GM18526 (cell line): Measurements from ENCODE around the gene RMDN3.

ENCODE experiments used
- POLR2A ChIP-seq: IDR thresholded peaks from 3 replicates; pipeline ENCODE4 v1.6.1; 2011; ENCODE audit not compliant: insufficient read length; ENCODE audit errors: extremely low read depth

RMDN3 gene

DNA sequence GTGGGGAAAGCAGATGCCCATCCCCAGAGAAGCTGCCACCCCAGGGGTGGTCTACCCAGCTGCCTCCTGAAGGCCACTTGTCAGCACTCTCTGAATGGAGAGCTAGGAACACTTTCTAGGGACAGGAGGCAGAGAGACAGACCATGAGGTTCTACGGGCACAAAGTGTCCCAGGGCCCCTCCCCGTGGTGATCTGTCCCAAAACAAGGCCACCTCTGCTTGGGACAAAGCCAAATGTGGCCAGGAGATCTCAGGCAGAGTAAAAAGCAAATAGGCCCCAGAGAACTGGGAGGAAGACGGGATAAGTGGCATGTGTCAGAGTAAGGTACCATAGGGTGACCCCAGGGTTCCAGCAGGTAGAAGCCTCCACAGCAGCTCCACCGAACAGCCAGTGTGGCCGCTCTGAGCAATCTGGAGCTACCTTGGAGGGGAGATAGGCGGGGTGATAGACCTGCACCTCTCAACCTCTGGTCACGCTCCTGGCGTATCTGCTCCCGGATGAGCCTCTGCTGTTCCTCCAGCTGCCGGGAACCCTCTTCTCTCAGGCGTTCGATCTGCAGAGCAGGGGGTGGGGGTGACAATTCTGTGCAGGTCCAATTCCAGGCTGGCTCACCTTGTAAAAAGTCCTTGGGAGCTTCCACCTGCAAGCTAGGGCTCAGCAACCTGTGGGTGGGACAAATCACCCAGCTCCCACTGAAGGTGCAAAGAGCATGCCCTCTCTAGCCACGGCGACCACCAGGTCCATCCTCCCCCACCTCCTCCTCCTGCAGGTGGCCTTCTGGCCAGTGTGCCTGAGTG is 20.9 kb upstream of the RMDN3 start:
- TF ChIP-seq POLR2A: no peak

DNA sequence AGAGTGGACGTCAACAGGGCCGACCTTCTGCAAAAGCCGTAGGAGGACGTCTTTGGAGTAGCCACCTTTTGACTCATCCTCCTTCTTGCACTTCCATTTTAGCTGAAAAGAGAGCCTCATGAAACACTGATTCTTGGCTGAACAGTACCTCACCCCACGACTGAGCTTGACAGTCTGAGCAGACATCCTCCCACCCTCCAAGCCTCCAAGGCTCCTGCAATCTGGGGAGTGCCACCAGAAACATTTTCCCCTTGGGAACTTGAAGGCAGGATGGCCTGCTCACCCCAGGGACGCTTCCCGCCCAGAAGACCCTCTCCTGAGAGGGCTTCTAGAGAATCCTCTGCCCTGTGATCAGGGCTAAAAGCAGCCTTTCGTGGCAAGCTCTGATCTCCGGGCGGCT is 20.0 kb upstream of the RMDN3 start:
- TF ChIP-seq POLR2A: no peak

DNA sequence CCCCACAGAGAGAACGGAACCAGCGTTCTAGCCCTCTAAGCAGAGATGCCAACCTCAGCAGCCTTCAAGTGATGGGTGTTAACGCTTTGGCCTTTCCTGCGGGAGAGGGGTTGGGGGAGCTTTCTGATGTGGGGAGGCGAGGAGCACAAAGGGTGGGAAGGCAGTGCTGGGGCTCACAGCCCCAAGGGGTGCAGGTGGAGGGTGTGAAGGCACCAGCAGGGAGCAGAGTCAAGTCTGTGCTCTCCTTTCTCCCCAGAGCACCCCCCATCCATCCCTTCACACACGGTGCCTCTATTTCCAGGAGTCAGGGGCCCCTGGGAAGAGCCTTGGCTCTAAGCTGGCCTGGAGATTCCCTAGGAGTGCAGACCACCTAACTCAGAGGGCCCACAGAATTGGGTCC is 18.8 kb upstream of the RMDN3 start:
- TF ChIP-seq POLR2A: no peak

DNA sequence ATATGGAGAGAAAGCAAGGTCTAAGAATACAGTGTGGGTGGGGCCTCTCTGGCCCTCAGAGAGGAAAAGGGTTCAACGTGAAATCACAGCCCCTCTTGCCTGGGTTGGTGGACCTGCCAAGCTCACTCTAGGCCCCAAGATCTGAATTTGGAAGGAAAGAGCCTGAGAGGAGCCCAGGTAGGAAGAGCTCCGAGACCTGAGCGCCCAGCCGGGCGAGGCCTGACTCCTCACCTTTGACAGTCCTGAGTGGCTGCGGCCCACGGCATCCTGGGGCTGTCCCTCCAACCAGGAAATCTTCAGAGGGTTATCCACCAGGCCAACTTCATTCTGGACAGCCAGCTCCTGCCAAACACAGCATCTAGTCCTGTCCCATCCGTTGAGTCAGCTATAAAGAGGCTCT is 18.4 kb upstream of the RMDN3 start:
- TF ChIP-seq POLR2A: no peak

DNA sequence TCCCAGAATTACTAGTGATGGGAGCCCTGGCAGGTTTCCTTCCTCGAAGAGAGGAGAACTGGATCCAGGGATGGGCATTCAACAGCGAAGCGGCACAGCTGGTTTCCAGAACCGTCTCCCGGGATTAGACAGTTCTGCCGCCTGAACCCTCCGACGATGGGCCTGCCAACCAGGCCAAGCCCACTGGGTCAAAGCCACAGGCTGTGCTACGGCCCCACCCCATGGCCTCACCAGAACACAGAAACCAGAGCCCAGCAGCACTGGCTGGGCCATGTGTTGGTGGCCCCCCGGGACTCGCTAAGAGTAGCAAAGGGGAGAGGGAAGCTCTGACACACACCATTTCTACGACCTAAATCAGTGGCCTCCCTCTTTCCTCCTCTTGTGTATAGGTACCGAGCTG is 17.0 kb upstream of the RMDN3 start:
- no peak for TF ChIP-seq POLR2A

DNA sequence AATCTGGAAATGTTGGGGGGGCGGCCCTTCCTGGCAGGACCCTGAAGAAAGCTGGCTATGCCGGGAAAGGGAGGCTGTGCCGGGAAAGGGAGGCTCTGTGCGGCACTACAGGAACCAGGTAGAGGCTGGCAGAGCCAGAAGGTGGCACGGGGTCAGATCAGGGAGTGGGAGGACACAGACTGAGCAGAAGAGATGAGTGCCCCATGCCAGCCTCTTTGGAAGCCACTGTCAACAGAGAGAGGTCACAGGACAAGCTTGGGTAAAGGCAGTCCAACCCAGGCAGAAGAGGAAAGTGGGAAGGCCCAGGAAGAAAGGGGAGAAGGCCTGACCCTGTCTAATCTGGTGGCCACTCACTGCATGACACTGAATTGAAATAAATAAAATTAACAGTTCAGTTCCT is 16.2 kb upstream of the RMDN3 start:
- TF ChIP-seq POLR2A: no peak

DNA sequence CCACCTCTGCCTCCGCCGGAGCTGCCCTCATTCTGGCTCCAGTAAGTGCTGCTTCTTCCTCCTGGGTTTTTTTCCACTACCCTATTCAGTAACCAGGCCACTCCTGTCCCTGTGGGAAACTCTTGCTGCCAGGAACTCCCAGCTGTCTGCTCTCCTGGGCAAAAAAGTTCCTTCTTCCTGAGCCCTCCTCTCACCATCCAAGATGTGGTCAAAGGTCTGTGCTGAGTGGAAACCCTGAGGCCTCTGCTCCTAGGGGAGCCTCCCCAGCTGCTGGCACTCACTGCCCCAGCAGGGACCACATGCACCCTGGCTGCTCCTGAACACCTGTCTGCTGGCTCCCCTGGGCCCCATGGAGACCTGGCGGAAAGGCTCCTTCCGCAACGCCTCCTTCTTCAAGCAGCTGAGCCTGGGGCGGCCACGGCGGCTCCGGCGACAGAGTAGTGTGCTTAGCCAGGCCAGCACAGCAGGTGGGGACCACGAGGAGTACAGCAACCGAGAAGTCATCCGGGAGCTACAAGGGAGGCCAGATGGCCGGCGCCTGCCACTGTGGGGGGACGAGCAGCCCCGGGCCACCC is 15.2 kb upstream of the RMDN3 start:
- TF ChIP-seq POLR2A: no peak

DNA sequence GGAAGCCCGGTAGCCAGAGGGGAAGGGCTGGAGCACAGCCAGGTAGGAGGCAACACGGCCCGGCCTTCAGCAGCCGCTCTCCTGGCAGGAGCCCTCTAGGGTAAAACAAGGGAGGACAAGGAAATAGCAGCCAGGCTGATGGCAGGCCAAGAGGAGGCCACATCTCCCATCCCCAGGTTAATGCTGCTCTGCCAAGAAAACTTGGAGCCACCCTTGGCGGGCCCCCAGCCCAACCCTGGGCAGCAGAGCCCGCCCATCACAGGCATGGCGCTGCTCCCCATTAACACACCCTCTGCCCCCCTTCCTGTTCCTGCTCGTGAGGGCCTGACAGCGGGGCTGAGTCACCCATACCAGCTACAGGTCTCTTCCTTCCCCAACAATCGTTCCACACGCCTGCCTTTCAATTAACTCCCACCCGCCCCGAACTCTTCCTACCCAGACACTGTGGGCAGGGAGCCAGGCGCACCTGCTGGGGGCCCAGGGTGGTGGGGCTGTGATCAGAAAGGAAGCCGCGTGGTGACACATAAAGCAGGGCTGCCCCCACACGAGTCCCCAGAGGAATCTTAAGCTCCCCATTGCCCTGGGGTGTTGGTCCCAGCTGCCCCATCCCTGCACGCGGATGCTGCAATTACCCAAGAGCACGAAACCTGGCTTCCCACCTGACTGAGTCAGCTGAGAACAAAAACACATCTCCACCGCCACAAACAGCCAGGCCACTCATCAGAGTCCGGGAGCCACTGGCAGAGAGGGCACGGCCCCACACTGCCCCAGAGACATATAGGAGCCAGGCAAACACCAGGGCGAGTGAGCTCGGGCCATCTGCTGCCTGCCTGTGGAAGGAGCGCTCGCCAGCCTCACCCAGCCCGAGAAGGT is 14.5 kb upstream of the RMDN3 start, which contains the start of gene C15orf62:
Gene C15orf62 (plus strand): TSS at position 707 of the 873 bp plus-strand sequence. CDS start 516 bp downstream, outside the sequence.
- TF ChIP-seq POLR2A: peak; percentile 19

DNA sequence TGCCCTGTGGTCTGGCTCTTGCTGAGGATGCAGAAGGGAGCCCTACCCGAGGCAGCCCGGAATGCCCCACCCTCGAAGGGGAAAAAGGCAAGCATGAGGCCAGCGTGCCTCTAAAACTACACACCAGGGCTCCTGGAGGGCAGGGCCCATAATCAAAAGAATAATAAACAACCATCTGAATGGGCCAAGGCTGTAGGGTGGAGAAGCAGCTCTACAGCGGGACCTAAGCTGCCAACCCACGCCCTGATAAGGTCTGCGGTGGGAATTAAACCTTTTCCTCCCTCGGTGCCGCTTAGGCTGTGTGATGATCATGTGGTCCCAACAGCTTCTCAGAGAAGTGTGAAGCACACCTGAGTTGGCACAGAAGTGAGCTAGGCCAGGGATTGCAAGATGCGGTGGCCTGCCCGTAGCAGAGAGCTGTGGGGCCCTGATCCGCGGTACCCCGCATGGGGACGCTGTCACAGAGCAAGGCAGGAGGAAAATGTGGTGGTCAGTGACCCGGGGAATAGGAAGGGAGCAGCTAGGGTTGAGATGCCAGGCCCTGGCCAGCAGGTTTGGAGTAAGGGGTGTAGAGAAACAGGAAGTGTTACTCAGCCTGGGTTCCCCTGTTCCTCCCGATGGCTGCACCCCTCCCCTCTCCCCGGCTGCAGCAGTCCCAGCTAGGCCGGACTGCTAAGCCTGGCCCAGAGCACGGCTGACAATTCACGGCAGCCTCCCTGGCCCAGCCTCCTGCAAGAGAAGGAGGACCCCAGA is 13.6 kb upstream of the RMDN3 start:
- no peak for TF ChIP-seq POLR2A

DNA sequence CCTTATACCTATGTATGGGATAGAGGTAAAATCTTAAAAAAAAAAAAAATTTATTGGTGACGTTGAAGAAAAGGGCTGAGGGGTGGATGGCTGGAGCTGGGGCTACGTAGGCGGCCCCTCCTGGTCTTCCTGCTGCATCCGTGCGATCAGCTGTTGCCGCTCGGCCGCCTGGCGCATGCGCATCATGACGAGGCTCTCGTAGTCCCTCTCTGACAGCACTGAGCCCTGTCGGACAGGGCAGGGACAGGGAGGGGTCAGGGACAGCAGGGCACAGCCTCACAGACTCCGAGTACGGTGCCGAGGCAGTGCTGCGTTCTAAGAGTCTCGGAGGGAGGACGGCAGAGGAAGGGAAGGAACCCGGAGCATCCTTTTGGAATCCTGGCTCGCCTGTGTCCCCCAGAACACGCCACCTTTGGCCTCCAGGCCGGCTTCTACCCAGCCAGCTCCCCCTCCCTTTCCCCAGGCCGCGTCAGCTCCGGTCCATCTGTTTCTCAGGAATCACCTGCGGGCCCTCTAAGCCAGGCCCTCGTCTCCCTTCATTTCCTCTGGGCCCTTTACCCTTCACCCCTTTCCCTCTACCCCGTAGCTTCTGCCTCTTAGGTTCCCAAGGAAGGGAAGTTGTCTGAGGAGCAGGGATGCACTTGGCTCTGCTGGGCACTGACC is 12.9 kb upstream of the RMDN3 start:
- TF ChIP-seq POLR2A: no peak

DNA sequence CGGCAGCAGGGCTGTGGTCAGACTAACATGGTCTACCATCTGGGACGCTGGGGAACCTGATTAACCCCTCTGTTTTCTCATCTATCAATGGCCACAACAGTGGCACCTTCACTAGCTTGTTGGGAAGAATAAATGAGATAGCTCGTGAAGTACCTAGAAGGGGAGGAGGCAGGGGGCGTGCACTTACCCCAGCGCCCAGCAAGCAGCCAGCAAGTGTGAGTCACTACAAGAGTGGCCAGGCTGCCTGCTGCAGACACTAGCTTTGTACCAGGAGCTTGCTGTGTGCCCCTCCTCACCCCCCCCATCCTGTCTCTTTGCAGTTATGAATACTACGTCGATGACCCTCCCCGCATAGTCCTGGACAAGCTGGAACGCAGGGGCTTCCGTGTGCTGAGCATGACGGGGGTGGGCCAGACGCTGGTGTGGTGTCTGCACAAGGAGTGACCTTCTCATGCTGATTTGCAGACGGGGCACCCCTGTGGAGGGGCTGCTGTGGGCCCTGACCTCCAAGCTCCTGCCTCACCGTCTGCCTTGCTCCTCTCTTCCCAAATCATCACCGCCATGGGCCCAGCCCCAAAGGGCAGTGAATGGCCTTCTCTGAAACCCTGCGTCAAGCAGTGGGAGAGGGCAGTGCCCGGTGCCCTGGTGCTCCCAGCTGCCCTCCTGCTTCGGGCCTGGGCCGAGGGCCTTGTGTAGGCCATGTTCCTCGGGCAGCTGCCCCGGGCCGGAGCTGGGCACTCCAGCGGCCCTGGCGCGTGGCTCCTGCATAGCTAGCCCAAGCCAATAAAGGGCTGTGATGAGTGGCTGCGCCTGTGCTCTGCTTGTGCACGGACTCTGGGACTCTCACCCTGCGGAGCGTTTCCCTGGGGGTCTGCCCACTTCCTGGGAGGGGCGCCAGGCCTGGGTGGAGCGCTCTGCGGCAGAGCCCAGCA is 12.1 kb upstream of the RMDN3 start:
- no peak for TF ChIP-seq POLR2A

DNA sequence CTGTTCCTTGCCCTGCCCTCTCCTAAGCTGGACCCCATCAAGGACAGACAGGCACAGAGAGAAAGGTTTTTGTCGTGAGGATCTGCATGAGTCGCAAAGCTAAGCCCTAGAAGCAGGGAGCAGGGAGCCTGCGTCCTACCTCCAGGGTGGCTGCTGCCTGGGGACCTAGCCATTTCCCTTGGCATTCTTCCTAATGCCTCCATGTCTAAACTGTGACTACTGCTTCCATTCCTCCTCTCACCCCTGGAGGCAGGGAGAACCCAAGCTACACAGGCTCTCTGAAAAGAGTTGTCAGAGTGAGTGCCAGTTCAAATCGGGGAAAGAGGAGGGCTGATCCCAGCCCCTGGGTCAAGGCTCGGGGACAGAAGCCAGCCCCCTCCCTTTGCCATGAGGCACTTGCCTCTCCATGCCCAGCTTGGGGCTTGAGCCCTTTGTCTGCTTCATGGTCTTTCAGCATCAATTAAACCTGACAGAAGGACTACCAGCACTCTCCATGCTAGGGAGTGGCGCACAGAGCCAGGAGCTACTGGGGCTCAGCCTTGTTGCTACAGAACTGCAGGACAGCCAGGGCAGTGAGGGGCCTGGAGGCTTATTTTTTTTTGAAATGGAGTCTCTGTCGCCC is 11.3 kb upstream of the RMDN3 start:
- no peak for TF ChIP-seq POLR2A

DNA sequence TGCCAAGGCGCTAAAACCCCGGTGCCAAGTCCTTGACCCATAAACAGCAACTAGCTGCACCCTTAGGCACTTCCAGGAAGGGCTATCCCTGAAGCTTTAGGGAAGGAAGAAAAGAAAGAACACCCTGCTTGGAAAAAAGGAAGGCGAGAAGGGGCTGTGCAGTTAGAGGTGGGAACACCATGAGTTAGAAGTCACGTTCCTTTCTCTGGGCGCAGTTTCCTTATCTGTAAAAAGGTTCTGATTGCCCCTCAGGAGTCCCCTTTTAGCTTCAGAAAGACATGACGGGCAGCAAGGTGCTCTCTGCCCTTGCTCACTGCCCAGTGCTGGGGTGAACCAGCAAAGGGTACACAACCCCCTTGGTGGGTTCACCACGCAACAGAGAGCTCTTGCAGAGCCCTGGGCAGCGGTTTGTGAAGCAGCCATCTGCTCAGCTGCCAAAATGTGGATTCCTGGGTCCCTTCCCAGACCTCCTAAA is 9.6 kb upstream of the RMDN3 start:
- no peak for TF ChIP-seq POLR2A
